ENCODE results near the gene SIRPA. TPM values are rescaled to one million over a fixed set of nuclear protein-coding genes. Genes with fewer than 3 reads are reported as not detected.

Gene SIRPA
- total and polyA plus RNA-seq, 2 of the 8 experiments (the other 6 are each of a cell fraction or from before 2014, with no cell fraction given): 3.9 to 4.3 TPM

DNA sequence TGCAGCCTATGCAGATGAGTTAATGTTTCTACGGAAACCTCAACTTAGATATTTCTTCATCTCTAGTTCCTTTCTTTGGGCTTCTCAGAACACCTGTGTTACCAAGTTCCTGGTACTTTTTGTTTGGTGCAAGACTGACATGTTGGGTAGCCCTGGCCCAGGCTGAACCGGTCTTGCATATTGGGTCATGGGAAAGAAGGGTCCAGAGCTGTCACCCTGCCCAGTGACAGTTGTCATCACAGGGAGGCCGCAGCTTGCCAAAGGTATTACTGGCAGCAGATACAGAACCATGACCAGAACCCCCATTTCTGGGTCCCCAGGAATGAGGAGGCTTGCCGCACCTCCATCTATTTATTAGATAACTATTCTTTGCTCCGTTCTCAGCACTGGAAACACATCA lies 58.4 kb downstream of the SIRPA start:
- no peak overlapping the region for H2BK5ac ChIP-seq (ENCODE audit: low read depth, low read length)
- H3K4me3 ChIP-seq (ENCODE audit: extremely low read depth in 1 of 4, insufficient read depth in 2 of 4, low read depth in 3 of 4, low read length in 4 of 4): no peak overlapping the region
- H2BK15ac ChIP-seq (ENCODE audit: low read length): peak overlapping the region; percentile 72
- no peak overlapping the region for H3K56ac ChIP-seq (replicated peaks; ENCODE audit: insufficient read length, low read depth, low read length)
- H3K14ac ChIP-seq (ENCODE audit: insufficient read length): no peak overlapping the region
- no peak overlapping the region for H4K91ac ChIP-seq (replicated peaks; ENCODE audit: insufficient read length, low read length)
- no peak for DNase-seq (ENCODE audit: low read depth in 1 of 2, low spot score in 2 of 2)
- H3K9me3 ChIP-seq (ENCODE audit: insufficient read depth in 2 of 2, low read depth in 1 of 2, low read length in 1 of 2): no peaks in the 10 kb centered on the region
- ChIA-PET POLR2A (ENCODE audit: partially characterized antibody) (interaction anchor here (2.0 kb wide), 1 partner anchor 9 kb away, joined by 5 read pairs; no protein-coding TSS in a partner anchor), CTCF (ENCODE audit: partially characterized antibody) (interaction anchor here (9.9 kb wide), 1 partner anchor 11 kb away, joined by 51 read pairs; no protein-coding TSS in a partner anchor)
- no peaks in the 10 kb centered on the region for H3K79me1 ChIP-seq (ENCODE audit: low read depth, low read length)
- H2BK20ac ChIP-seq (ENCODE audit: low read length): no peak overlapping the region; the same call in 1 of the 2 replicates
- H2AK5ac ChIP-seq (ENCODE audit: low read depth, low read length): no peak overlapping the region
- peaks cover 0 to 4% (median 3%) of the 10 kb centered on the region in 4 experiments; a peak in 4 of 7 replicates for H3K27me3 ChIP-seq (replicated peaks in 1 of 4; ENCODE audit: control insufficient read depth in 3 of 4, extremely low read depth in 1 of 4, insufficient read depth in 3 of 4, low read length in 3 of 4)
- no peak overlapping the region for H4K5ac ChIP-seq (ENCODE audit: insufficient read length, low read depth, low read length)
- H3K79me2 ChIP-seq (ENCODE audit: control insufficient read depth in 1 of 2, insufficient read depth in 2 of 2, low read length in 2 of 2): no peaks in the 10 kb centered on the region
- no peak overlapping the region for H3K4me2 ChIP-seq (ENCODE audit: insufficient read depth in 1 of 2, low read depth in 2 of 2, low read length in 2 of 2)
- no peak overlapping the region for H2BK12ac ChIP-seq (ENCODE audit: low read depth, low read length)
- H3K36me3 ChIP-seq (ENCODE audit: control insufficient read depth in 2 of 4, insufficient read depth in 4 of 4, low read length in 3 of 4): no peaks in the 10 kb centered on the region
- H3K23ac ChIP-seq (ENCODE audit: insufficient read length): no peak overlapping the region
- peaks cover 4 to 22% (median 10%) of the 10 kb centered on the region in 4 experiments; a peak in 6 of 7 replicates for H3K4me1 ChIP-seq (replicated peaks in 1 of 4; ENCODE audit: control insufficient read depth in 3 of 4, insufficient read depth in 4 of 4, low read length in 3 of 4)
- TF ChIP-seq KDM1A (IDR thresholded peaks at IDR 0.05; ENCODE audit: borderline replicate concordance, low read length) (no peak), GABPA (IDR thresholded peaks at IDR 0.05; ENCODE audit: borderline replicate concordance, insufficient read depth, low read length) (no peak), EZH2 (IDR thresholded peaks at IDR 0.05; ENCODE audit: low read depth, low read length, severe bottlenecking) (no peak), TAF1 (IDR thresholded peaks at IDR 0.05; ENCODE audit: low read depth, low read length) (no peak)
- no peak overlapping the region for H3K27ac ChIP-seq (ENCODE audit: low read depth, low read length)
- H2BK120ac ChIP-seq (replicated peaks; ENCODE audit: low read depth, low read length): no peak overlapping the region
- no peak for FAIRE-seq
- no peak overlapping the region for H3K4ac ChIP-seq (replicated peaks; ENCODE audit: insufficient read length, low read depth, low read length)
- H2AFZ ChIP-seq (ENCODE audit: low read length): no peak overlapping the region
- no peak overlapping the region for H3K9ac ChIP-seq (replicated peaks in 1 of 4; ENCODE audit: extremely low read depth in 1 of 4, low read depth in 3 of 4, low read length in 3 of 4)
- H3K18ac ChIP-seq (ENCODE audit: extremely low read depth, low read length): no peak overlapping the region
- H4K8ac ChIP-seq (ENCODE audit: extremely low read depth, insufficient read depth, low read length): no peak overlapping the region
- no peaks in the 10 kb centered on the region for H4K20me1 ChIP-seq (replicated peaks in 1 of 2; ENCODE audit: control insufficient read depth in 1 of 2, insufficient read depth in 2 of 2, low read length in 2 of 2)
- 91% methylated on average over 5 of the region's 5 CpGs; no CpG with 5 or more reads in 1 of the 2 experiments for WGBS, 2 experiments (ENCODE audit: extremely low coverage in 1 of 2, insufficient coverage in 1 of 2, insufficient read length in 1 of 2, insufficient replicate concordance in 2 of 2, low coverage in 1 of 2, low lambda C conversion rate in 2 of 2, missing lambda C conversion rate in 1 of 2)
- no peaks in the 10 kb centered on the region for H3K23me2 ChIP-seq (ENCODE audit: low read depth, low read length)
